ENCODE data around the gene ZKSCAN3.
A peak's percentile ranks its signal among the peaks of the same experiment; 100 is the strongest.
"Not testable (repeated sequence)": the region's sequence is repeated elsewhere in the genome, so short reads cannot be mapped to it uniquely, and the experiment has no call there.

Gene ZKSCAN3

DNA sequence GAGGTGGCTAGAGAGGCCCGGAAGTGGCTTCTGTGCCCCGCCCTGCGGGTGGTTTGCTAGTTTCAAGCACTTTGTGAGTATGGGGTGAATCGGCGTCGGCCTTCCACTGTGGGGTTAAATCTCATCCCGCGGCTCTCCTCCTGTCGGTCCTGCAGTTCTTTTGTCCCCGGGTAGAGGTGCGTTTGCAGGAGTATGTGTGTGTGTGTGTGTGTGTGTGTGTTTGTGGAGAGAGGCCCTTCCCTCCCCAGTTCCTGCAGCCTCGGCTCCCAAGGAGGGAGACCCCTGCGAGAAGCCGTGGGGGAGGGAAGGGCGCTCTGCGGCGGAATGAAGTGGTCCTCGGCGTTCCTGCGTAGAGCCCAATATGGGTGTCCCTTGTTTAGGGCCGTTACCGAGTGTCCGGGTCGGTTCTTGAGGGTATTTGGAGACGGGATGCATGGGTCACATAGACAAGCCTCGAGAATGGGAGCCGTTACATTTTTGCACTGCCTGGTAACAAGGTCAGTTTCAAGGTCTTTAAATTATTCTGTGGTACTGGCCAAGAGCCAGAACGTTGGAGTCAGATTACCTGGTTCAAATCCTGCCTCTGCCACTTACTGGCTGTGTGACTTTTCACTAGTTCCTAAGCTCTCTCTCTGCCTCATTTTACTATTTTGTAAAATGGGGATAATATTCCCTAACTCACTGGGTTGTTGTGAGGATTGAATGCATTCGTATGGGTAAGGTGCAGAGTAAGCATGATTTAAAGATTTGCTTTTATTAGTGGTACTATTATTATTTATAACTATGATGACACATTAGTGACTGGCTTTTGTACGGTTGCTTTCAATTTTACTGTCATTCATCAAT lies at the start of gene ZKSCAN3:
TSS of gene ZKSCAN3 (plus strand) at position 56 of the 846 bp plus-strand sequence. CDS start 9,640 bp downstream, outside the sequence.
- DNase-seq = peak; percentile 37

- no peak for DNase-seq
These were observed 46.2 kb upstream of the ZKSCAN3 start for GRCh38 chr6:28303570-28303969.

DNA sequence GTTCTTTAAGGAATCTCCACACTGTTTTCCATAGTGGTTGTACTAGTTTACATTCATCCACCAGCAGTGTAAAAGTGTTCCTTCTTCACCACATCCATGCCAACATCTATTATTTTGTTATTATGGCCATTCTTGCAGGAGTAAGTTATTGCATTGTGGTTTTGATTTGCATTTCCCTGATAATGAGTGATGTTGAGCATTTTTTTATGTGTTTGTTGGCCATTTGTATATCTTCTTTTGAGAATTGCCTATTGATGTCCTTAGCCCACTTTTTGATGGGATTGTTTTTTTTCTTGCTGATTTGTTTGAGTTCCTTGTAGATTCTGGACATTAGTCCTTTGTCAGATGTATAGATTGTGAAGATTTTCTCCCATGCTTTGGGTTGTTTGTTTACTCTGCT lies 43.4 kb upstream of the ZKSCAN3 start:
- DNase-seq = not testable (repeated sequence)

DNA sequence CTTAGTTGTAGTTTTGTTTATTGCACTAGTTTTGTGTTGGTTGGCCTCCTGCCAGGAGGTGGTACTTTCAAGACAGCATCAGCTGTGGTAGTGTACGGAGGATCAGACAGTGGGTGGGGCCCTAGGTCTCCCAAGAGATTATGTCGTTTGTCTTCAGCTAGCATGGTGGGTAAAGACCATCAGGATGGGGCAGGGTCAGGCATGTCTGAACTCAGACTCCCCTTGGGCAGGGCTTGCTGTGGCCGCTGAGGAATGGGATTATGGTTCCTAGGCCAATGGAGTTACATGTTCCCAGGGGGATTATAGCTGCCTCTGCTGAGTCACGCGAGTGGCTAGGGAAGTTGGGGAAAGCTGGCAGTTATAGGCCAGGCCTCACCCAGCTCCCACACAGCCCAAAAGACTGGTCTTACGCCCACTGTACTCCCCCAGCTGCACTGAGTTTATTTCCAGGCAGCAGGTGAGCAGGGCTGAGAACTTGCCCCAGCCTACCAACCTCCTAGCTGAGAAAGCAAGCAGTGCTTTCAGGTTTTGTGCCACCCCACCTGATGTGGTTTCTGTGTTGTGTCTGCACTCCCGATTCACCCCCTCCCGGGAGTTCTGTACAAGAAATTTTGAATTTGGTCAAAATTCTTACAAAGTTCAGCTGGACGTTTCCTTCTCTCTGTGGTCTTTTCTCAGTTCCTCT lies 38.5 kb upstream of the ZKSCAN3 start:
- no peak for DNase-seq

- DNase-seq = no peak
These were observed 36.8 kb upstream of the ZKSCAN3 start for GRCh38 chr6:28312939-28313338.

GRCh38 chr6:28315628-28316027 lies 34.1 kb upstream of the ZKSCAN3 start:
- no peak for DNase-seq

DNA sequence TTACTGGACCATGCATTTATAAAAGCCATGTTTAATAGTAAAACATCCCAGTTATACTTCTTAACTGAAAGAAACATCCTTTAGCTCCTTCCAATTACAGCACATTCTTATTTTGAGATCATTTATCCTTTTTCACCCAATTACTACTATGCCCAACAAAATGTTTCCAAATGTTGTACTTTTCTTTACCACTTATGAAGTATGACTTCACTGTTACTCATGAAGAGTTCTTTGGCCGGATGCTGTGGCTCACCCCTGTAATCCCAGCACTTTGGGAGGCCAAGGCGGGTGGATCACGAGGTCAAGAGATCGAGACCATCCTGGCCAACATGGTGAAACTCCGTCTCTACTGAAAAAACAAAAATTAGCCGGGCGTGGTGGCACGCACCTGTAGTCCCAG lies 31.9 kb upstream of the ZKSCAN3 start:
- not testable (repeated sequence) for DNase-seq

- no peak for DNase-seq
These were observed 27.1 kb upstream of the ZKSCAN3 start for GRCh38 chr6:28322661-28323060.

- DNase-seq = no peak
These were observed 25.8 kb upstream of the ZKSCAN3 start for GRCh38 chr6:28323813-28324424.

DNA sequence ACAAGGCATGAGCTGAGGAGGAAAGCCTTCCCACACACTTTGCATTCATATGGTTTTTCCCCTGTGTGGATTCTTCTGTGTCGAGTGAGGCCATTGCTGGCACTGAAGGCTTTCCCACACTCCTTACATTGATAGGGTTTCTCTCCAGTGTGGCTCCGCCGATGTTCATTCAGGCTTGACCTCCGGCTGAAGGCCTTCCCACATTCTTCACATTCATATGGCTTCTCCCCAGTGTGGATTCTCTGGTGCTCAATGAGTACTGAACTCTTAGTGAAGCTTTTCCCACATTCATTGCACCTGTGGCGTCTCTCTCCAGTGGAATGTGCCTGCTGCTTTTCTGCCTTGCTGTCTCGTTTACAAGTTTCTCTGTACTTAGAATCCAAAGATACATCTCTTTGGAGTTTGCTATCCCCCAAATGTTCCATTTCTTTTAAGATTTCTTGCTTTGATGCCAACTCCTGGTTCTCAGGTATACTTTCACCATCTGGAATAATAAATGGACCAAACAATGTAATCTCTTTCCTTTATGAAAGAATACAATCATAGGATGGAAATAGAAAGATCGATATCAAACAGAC lies 23.3 kb upstream of the ZKSCAN3 start:
- no peak for DNase-seq

DNA sequence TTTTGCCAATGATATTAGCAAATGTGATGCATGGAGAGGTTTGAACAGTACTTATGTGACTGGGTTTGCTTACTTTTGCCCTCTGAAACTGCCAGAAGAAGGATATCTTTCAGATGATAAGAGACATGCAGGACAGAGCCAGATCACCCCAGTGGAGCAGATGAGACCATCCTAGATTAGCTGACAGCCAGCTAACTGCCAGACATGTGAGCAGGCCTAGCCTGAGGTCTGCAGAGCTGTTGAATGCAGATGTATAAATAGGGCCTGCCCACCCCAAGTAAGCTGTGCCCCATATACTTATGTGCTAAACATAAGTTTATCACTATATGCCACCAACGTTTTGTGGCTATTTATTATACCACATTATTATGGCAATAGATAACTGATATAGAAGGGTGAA lies 19.7 kb upstream of the ZKSCAN3 start:
- DNase-seq = no peak

GRCh38 chr6:28333047-28333446 lies 16.7 kb upstream of the ZKSCAN3 start:
- DNase-seq = no peak

DNA sequence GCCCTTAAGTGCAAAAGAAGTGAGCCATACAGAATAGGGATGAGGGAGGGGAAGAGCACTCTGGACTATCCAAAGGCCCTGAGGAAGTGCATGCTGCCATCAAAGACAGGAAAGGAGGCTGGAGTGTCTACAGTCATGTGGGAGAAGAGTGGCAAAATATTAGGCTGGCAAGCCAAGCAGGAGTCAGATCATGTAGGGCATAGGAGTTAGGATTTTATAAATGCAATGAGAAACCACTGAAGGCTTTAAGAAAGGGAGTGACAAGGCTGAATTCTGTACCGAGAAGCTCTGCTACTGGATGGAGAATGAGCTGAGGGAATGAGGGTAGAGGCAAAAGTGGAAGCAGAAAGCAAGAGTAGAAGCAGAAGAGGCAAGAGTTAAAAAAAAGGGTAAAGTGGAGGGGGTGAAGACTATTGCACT lies 16.1 kb upstream of the ZKSCAN3 start:
- DNase-seq = no peak

- no peak for DNase-seq
These were observed 15.3 kb upstream of the ZKSCAN3 start for GRCh38 chr6:28334286-28335039.

GRCh38 chr6:28335040-28335563 lies 14.6 kb upstream of the ZKSCAN3 start:
- no peak for DNase-seq

- peak; percentile 85 for DNase-seq
These were observed 14.0 kb upstream of the ZKSCAN3 start, which contains the start of gene ZSCAN31 for GRCh38 chr6:28335564-28336283. ZSCAN31 (minus strand) TSS chr6:28336148; CDS start chr6:28329683, 6,465 bp downstream.

- DNase-seq = no peak
These were observed 13.2 kb upstream of the ZKSCAN3 start for GRCh38 chr6:28336284-28337120.

DNA sequence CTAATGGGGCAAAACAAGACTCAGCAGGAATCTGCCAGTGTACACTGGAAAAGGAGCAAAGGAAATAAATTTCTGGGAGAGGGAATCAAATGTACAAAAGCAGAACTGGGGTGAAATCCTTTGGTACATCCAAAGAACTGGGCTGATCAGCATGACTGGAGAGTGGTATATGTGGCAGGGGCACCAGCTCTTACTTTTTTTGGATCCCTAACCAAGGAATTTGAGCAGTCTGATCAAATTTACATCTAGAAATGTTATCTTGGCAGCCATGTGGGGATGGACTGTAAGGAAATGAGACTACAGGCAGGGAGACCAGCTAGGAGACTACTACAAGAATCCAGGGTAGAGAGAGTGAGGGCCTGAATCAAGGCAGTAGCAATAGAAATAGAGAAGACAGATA lies 12.6 kb upstream of the ZKSCAN3 start:
- DNase-seq = no peak

DNA sequence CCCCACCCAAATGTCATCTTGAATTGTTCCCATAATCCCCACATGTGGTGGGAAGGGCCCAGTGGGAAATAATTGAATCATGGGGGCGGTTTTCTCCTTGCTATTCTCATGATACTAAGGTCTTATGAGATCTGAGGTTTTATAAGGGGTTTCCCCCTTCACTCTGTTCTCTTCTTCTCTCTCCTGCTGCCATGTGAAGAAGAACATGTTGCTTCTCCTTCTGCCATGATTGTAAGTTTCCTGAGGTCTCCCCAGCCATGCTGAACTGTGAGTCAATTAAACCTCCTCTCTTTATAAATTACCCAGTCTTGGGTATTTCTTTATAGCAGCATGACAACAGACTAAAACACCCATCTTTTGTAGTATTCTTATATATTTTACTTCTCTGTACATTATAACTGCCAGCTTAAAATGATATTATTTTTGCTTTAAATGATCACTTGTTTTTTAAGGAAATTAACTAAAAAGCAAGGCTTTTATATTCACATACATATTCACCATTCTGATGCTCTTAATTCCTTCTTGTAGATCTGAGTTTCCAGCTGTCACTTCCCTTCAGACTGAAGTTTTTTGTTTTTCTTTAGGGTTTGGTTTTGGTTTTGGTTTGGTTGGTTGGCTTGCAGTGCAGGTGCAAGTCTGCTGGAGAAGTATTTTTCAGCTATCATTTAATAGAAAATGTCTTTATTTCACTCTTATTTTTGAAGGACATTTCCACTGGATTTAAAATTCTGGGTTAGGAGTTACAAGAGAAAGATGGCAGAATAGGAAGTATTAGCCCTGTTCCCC lies 9.2 kb upstream of the ZKSCAN3 start:
- no peak for DNase-seq

Data from NCI-H1694 (cell line).